HepG2 (cell line): ENCODE measurements around the gene TNFSF15. TPM values are rescaled to one million over a fixed set of nuclear protein-coding genes. Genes with fewer than 3 reads are reported as not detected.

Source experiments
- ATAC-seq: fragments of 200-7000 bp; cut with Tn5 transposase; 3 replicates; pipeline ENCODE4 v1.9.1; 2020; ENCODE audit warnings: mild to moderate bottlenecking, moderate library complexity
- BruUV-seq: library from RNA; stranded (reverse); fragments of 400-500 nt; replicated peaks from 2 replicates; lab custom pipeline; 2021; lab: Mats Ljungman, UMichigan
- CTCF ChIA-PET: fragments of 300-600 bp; formaldehyde crosslinking; extraction: SDS; loops from one replicate; lab custom pipeline; 2021; ENCODE audit warnings: low total read pairs, inconsistent platforms, low intra/inter-chr PET ratio; lab: Yijun Ruan, JAX
- POLR2A ChIA-PET: fragments of 350-600 bp; sonication (Branson Sonifier 250); formaldehyde crosslinking; loops from one replicate; lab custom pipeline; 2020; ENCODE audit warnings: antibody characterized with exemption, inconsistent platforms; lab: Yijun Ruan, JAX
- DNase-seq: peaks from one replicate; pipeline ENCODE4 v3.0.0-alpha.2; 2015; ENCODE audit warnings: low spot score
- FAIRE-seq: peaks from 3 replicates; lab custom pipeline; 2011; peaks lifted over from hg19 to GRCh38; lab: Jason Lieb, UNC
- H2AFZ ChIP-seq: one replicate; pipeline ENCODE4 v1.6.1; 2011; ENCODE audit warnings: low read length, inconsistent platforms
- H3K27ac ChIP-seq: fragments of 300-600 bp; 3 replicates; pipeline ENCODE4 v1.8.0; 2011; ENCODE audit warnings: mixed run types, mild to moderate bottlenecking, mixed read lengths, low read length, inconsistent platforms; ENCODE audit not compliant: insufficient read depth; ENCODE audit errors: extremely low read length
- H3K27me3 ChIP-seq, 2 experiments: fragments of 200-600 bp in 1 of 2; 2 replicates in 1 of 2; 3 replicates in 1 of 2; pipeline versions ENCODE4 v1.6.0 to v1.8.0; 2011; ENCODE audit warnings: low read length in 2 of 2, mild to moderate bottlenecking in 2 of 2, moderate library complexity in 2 of 2, inconsistent platforms in 1 of 2; ENCODE audit not compliant: insufficient read depth in 2 of 2, control insufficient read depth in 1 of 2
- H3K36me3 ChIP-seq, 2 experiments: fragments of 200-600 bp in 1 of 2; replicated peaks in 1 of 2; 2 replicates in 1 of 2; 3 replicates in 1 of 2; pipeline versions ENCODE4 v1.5.1 to v1.8.0; 2011; ENCODE audit warnings: low read length in 2 of 2, inconsistent platforms in 1 of 2; ENCODE audit not compliant: insufficient read depth in 2 of 2, control insufficient read depth in 1 of 2
- H3K4me1 ChIP-seq: 2 replicates; pipeline ENCODE4 v1.5.1; 2012; ENCODE audit warnings: low read length, inconsistent platforms; ENCODE audit not compliant: insufficient read depth
- H3K4me2 ChIP-seq: 2 replicates; pipeline ENCODE4 v1.6.0; 2011; ENCODE audit warnings: low read depth, low read length, inconsistent platforms
- H3K4me3 ChIP-seq, 3 experiments: fragments of 200-600 bp in 1 of 3; sonication (generic), shearing (Covaris generic) in 1 of 3; replicated peaks in 1 of 3; 2 replicates each; pipeline ENCODE4 v1.5.1; 2011 to 2016; ENCODE audit warnings: low read length in 3 of 3, inconsistent platforms in 2 of 3, low read depth in 2 of 3, mild to moderate bottlenecking in 2 of 3, control low read depth in 1 of 3, mixed read lengths in 1 of 3; ENCODE audit not compliant: insufficient read depth in 1 of 3
- H3K79me2 ChIP-seq: one replicate; pipeline ENCODE4 v1.6.1; 2011; ENCODE audit warnings: low read length, inconsistent platforms; ENCODE audit not compliant: insufficient read depth
- H3K9ac ChIP-seq: 2 replicates; pipeline ENCODE4 v1.6.0; 2011; ENCODE audit warnings: mild to moderate bottlenecking, low read depth, low read length, inconsistent platforms; ENCODE audit not compliant: insufficient read depth
- H3K9me3 ChIP-seq: 2 replicates; pipeline ENCODE4 v1.5.1; 2012; ENCODE audit warnings: mild to moderate bottlenecking, low read length
- H4K20me1 ChIP-seq: 2 replicates; pipeline ENCODE4 v1.6.0; 2011; ENCODE audit warnings: inconsistent platforms, mild to moderate bottlenecking, low read length, moderate library complexity; ENCODE audit not compliant: insufficient read depth
- POLR2AphosphoS5 ChIP-seq: IDR thresholded peaks from 2 replicates; pipeline ENCODE4 v1.6.1; 2012; ENCODE audit warnings: low read depth, low read length
- SP5 ChIP-seq: IDR thresholded peaks from 2 replicates; pipeline ENCODE4 v1.6.1; 2016; ENCODE audit warnings: low read depth, borderline replicate concordance
- ZNF747 ChIP-seq: sonication (generic); formaldehyde crosslinking; IDR thresholded peaks from 2 replicates; pipeline ENCODE4 v1.8.1; 2023; ENCODE audit warnings: missing genetic modification reagents, mild to moderate bottlenecking, borderline replicate concordance
- ZNF800 ChIP-seq: sonication (generic); formaldehyde crosslinking; IDR thresholded peaks from 2 replicates; pipeline ENCODE4 v1.4.0; 2020; ENCODE audit warnings: missing genetic modification reagents
- ZNF879 ChIP-seq: sonication (generic); formaldehyde crosslinking; IDR thresholded peaks from 2 replicates; pipeline ENCODE4 v1.8.1; 2023; ENCODE audit warnings: missing genetic modification reagents
- WGBS: methylation state at CpG from one replicate; pipeline ENCODE4 v1.1.6; 2017; ENCODE audit warnings: low lambda C conversion rate; 5-methylcytosine and 5-hydroxymethylcytosine counted together
- in situ Hi-C: cut with HindIII; loops from 2 replicates; pipeline ENCODE4 v1.10.0; 2017; ENCODE audit warnings: low pct_unique_long_range_greater_than_20kb; ENCODE audit not compliant: extremely low pct_ligation_motif_present
- intact Hi-C: fragments of 100-400 bp; cut with micrococcal nuclease; formaldehyde crosslinking; loops from one replicate; pipeline ENCODE4 v1.10.0; 2022; ENCODE audit not compliant: unreplicated experiment
- polyA plus RNA-seq, 8 experiments: library from polyadenylated mRNA; depleted of rRNA in 3 of 8; stranded (reverse) in 7 of 8; unstranded in 1 of 8; fragments of >200 nt; fragmentation: Illumina TruSeq in 4 of 8; extraction: Trizol in 4 of 8; gene quantifications; 2 replicates each; pipeline versions ENCODE4 v1.2.1 to v1.2.3, GENCODE V29; 2011 to 2016; ENCODE audit warnings: low read depth in 4 of 8, missing spikeins in 1 of 8, mixed read lengths in 1 of 8; ENCODE audit not compliant: insufficient read depth in 1 of 8
- total RNA-seq, 5 experiments: library from RNA; depleted of rRNA; stranded (reverse); fragments of >200 nt; fragmentation: Illumina TruSeq; extraction: Trizol; gene quantifications; 2 replicates each; pipeline ENCODE4 v1.2.3, GENCODE V29; 2016; ENCODE audit warnings: low read depth in 1 of 5
- TF ChIP-seq, protein P1 (sequence below): sonication (generic); formaldehyde crosslinking; IDR thresholded peaks from 2 replicates; pipeline ENCODE4 v1.8.0; 2022; ENCODE audit warnings: mild to moderate bottlenecking, missing genetic modification reagents; ENCODE audit not compliant: insufficient replicate concordance
- TF ChIP-seq, protein P2 (sequence below): sonication (generic); formaldehyde crosslinking; IDR thresholded peaks from 2 replicates; pipeline ENCODE4 v1.4.0; 2020; ENCODE audit warnings: missing genetic modification reagents, mild to moderate bottlenecking, borderline replicate concordance

Gene TNFSF15
- total and polyA plus RNA-seq, 2 of the 13 experiments (the other 11 are each of a cell fraction or from before 2014, with no cell fraction given), result 0.02 to 0.03 TPM

DNA sequence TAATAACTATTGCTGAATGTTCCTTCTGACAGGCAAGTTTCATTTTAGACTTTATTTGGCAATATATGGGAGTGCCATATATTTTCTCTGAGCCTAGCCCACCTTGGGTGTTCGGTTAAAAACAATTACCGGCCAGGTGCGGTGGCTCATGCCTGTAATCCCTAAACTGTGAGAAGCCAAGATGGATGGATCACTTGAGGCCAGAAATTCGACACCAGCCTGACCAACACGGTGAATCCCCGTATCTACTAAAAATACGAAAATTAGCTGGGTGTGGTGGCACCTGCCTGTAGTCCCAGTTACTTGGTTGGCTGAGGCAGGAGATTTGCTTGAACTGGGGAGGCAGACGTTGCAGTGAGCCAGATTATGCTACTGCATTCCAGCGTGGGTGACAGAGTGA is 47.9 kb downstream of the TNFSF15 start (continued):
- TF ChIP-seq ZNF747 (CRISPR knock-in tag) (no peak), SP5 (CRISPR knock-in tag) (no peak)
- TF ChIP-seq, protein P1, sequence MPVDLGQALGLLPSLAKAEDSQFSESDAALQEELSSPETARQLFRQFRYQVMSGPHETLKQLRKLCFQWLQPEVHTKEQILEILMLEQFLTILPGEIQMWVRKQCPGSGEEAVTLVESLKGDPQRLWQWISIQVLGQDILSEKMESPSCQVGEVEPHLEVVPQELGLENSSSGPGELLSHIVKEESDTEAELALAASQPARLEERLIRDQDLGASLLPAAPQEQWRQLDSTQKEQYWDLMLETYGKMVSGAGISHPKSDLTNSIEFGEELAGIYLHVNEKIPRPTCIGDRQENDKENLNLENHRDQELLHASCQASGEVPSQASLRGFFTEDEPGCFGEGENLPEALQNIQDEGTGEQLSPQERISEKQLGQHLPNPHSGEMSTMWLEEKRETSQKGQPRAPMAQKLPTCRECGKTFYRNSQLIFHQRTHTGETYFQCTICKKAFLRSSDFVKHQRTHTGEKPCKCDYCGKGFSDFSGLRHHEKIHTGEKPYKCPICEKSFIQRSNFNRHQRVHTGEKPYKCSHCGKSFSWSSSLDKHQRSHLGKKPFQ, result no peak

DNA sequence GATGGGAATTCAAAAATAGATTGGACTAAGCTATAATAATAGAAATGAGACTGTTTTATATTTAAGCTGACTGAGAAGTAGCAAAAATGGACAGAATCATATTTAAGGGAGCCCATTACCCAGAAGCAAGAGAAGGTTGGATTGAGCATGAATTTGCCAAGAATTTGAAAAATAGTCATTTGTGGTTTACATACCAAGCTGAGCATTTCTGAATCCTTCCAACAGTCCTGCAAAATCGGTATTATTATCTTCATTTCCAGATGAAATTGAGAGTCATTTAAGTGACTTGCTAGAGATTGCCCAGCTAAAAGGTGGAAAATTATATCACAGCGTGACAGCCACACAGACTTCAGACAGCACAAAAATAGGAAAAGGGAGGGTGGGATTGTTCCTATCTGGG is 48.4 kb downstream of the TNFSF15 start:
- DNase-seq (no peak), FAIRE-seq (no peak), ATAC-seq (no peak)
- Histone ChIP-seq H3K4me3 (no peak overlapping the region), H4K20me1 (no peaks in the 10 kb centered on the region), H3K27me3 (peaks cover 1 to 8% of the 10 kb centered on the region in 2 experiments; a peak in 1 of 5 replicates), H2AFZ (no peak overlapping the region), H3K36me3 (no peaks in the 10 kb centered on the region), H3K4me2 (no peak overlapping the region), H3K4me1 (no peaks in the 10 kb centered on the region), H3K9ac (no peak overlapping the region), H3K79me2 (no peaks in the 10 kb centered on the region), H3K9me3 (no peaks in the 10 kb centered on the region), H3K27ac (no peak overlapping the region)
- intact Hi-C loops, result no loop called here
- WGBS, result 29% methylated on average over 2 of the region's 2 CpGs
- CTCF ChIA-PET, result no interaction called here
- POLR2A ChIA-PET, result no interaction called here
- in situ Hi-C loops, result no loop called here
- no TSS peak for BruUV-seq
- TF ChIP-seq, protein P2, sequence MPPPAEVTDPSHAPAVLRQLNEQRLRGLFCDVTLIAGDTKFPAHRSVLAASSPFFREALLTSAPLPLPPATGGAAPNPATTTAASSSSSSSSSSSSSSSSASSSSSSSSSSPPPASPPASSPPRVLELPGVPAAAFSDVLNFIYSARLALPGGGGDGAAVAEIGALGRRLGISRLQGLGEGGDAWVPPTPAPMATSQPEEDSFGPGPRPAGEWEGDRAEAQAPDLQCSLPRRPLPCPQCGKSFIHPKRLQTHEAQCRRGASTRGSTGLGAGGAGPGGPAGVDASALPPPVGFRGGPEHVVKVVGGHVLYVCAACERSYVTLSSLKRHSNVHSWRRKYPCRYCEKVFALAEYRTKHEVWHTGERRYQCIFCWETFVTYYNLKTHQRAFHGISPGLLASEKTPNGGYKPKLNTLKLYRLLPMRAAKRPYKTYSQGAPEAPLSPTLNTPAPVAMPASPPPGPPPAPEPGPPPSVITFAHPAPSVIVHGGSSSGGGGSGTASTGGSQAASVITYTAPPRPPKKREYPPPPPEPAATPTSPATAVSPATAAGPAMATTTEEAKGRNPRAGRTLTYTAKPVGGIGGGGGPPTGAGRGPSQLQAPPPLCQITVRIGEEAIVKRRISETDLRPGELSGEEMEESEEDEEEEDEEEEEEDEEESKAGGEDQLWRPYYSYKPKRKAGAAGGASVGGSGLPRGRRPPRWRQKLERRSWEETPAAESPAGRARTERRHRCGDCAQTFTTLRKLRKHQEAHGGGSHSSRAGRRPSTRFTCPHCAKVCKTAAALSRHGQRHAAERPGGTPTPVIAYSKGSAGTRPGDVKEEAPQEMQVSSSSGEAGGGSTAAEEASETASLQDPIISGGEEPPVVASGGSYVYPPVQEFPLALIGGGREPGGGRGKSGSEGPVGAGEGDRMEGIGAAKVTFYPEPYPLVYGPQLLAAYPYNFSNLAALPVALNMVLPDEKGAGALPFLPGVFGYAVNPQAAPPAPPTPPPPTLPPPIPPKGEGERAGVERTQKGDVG, result no peak
- TF ChIP-seq POLR2AphosphoS5, result no peak
- no peak for TF ChIP-seq ZNF800
- no peak for TF ChIP-seq ZNF879 (CRISPR knock-in tag)
